ENCODE results near the gene GRAMD2B. TPM values are rescaled to one million over a fixed set of nuclear protein-coding genes. Genes with fewer than 3 reads are reported as not detected.

Gene GRAMD2B
- total and polyA plus RNA-seq, 9 donors = 19.2 to 99.0 (median 32.2) TPM

DNA sequence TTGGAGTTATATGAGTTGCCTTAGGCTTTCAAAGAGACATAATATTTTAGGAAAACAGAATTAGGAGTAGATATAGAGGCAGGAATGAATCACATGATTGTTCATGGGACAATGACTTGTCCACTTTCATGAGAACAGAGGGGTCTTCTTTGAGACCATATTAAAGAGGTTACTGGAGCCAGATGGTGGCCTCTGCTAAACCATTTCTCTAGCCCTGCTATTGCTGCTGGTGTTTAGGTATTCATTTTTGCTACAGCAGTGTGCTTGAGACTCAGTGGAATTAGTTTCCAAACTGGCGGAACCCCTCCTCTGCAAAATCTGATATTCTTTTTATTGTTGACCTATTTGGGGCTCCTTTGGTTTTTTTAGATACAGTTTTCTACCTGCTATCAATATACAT lies 31.3 kb downstream of the GRAMD2B start:
- Histone ChIP-seq H3K27me3 (no peaks in the 10 kb centered on the region), H3K4me3 (no peak overlapping the region), H3K4me1 (ENCODE audit: insufficient read depth) (peaks cover 17% of the 10 kb centered on the region), H3K36me3 (no peaks in the 10 kb centered on the region), H3K27ac (no peak overlapping the region), H3K9me3 (no peaks in the 10 kb centered on the region)
- TF ChIP-seq EP300 (IDR thresholded peaks at IDR 0.05) = no peak
- no peak for DNase-seq
- WGBS, 3 donors = 94 to 100% (median 97%) methylated on average over 1 of the region's 1 CpG
- intact Hi-C loops (cut with DNase I) = no loop called here

GRCh38 chr5:126455264-126455663 lies 32.1 kb downstream of the GRAMD2B start:
- no peak overlapping the region for H3K27ac ChIP-seq
- no peak overlapping the region for H3K4me3 ChIP-seq
- peaks cover 14% of the 10 kb centered on the region for H3K4me1 ChIP-seq (ENCODE audit: insufficient read depth)
- intact Hi-C loops (cut with DNase I) = no loop called here
- H3K36me3 ChIP-seq = no peaks in the 10 kb centered on the region
- no peak for DNase-seq
- H3K9me3 ChIP-seq = no peaks in the 10 kb centered on the region
- H3K27me3 ChIP-seq = no peaks in the 10 kb centered on the region
- TF ChIP-seq CTCF (IDR thresholded peaks at IDR 0.05) (no peak), POLR2A (IDR thresholded peaks at IDR 0.05) (no peak), EP300 (IDR thresholded peaks at IDR 0.05) (no peak)

GRCh38 chr5:126455728-126456127 lies 32.5 kb downstream of the GRAMD2B start:
- Histone ChIP-seq H3K36me3 (no peaks in the 10 kb centered on the region), H3K4me3 (no peak overlapping the region), H3K4me1 (ENCODE audit: insufficient read depth) (peaks cover 13% of the 10 kb centered on the region), H3K27me3 (no peaks in the 10 kb centered on the region), H3K27ac (peak overlapping the region in 1 of 2 donors; percentile 14), H3K9me3 (no peaks in the 10 kb centered on the region)
- DNase-seq = no peak
- intact Hi-C loops (cut with DNase I) = no loop called here
- TF ChIP-seq CTCF (IDR thresholded peaks at IDR 0.05) (no peak), POLR2A (IDR thresholded peaks at IDR 0.05) (no peak), EP300 (IDR thresholded peaks at IDR 0.05) (no peak)
- WGBS, 3 donors = 38 to 70% (median 57%) methylated on average over 1 of the region's 1 CpG

GRCh38 chr5:126456217-126456820 lies 33.1 kb downstream of the GRAMD2B start:
- TF ChIP-seq EP300 (IDR thresholded peaks at IDR 0.05) (no peak), POLR2A (IDR thresholded peaks at IDR 0.05) (no peak), CTCF (IDR thresholded peaks at IDR 0.05) (no peak)
- Histone ChIP-seq H3K9me3 (no peaks in the 10 kb centered on the region), H3K4me1 (ENCODE audit: insufficient read depth) (peaks cover 11% of the 10 kb centered on the region), H3K27me3 (no peaks in the 10 kb centered on the region), H3K4me3 (no peak overlapping the region), H3K27ac (peak overlapping the region in 1 of 2 donors; percentile 14), H3K36me3 (no peaks in the 10 kb centered on the region)
- WGBS, 3 donors = 60 to 77% (median 62%) methylated on average over 6 of the region's 6 CpGs
- DNase-seq = no peak
- intact Hi-C loops (cut with DNase I) = no loop called here

DNA sequence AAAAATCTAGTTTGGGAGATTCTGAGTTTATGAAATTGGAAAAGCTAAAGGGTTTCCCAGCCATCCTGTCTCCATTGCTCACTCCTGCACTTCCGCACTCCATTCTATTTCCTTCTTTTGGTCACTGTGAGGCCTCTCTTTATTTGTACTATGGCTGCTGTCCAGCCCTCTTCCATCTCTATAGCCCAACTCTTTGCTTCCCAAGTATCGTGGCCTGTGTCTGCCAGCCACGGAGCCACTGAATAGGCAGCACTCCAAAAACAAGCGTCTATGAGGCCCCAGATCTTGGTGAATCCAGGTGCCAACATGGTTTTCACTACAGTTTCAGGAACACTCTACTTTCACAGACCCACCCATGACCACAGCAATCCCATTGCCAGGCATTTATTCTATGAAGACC lies 37.2 kb downstream of the GRAMD2B start:
- no peak for DNase-seq
- intact Hi-C loops (cut with DNase I) = no loop called here
- no peak overlapping the region for H3K4me3 ChIP-seq
- peaks cover 8% of the 10 kb centered on the region for H3K4me1 ChIP-seq (ENCODE audit: insufficient read depth)
- 93 to 98% (median 98%) methylated on average over 4 of the region's 4 CpGs for WGBS, 3 donors
- no peaks in the 10 kb centered on the region for H3K36me3 ChIP-seq
- TF ChIP-seq CTCF (IDR thresholded peaks at IDR 0.05) = no peak
- H3K27me3 ChIP-seq = no peaks in the 10 kb centered on the region
- no peaks in the 10 kb centered on the region for H3K9me3 ChIP-seq
- H3K27ac ChIP-seq = no peak overlapping the region
